Activated naive CD4-positive, alpha-beta T cell treated with anti-CD3 and anti-CD28 coated beads, Interleukin-2, amount 50 U/mL, for 16 hours (primary cell): ENCODE data around the gene ICA1L.

Source experiments
- DNase-seq: peaks from one replicate; pipeline ENCODE4 v3.0.0-alpha.2; 2020

Gene ICA1L

GRCh38 chr2:202723746-202724145, 147.8 kb downstream of the ICA1L start:
- no peak for DNase-seq
